ENCODE results near the gene ITPKB. TPM values are rescaled to one million over a fixed set of nuclear protein-coding genes. Genes with fewer than 3 reads are reported as not detected.

Gene ITPKB
- total and polyA plus RNA-seq, 4 donors, result 16.8 to 31.3 (median 25.3) TPM

DNA sequence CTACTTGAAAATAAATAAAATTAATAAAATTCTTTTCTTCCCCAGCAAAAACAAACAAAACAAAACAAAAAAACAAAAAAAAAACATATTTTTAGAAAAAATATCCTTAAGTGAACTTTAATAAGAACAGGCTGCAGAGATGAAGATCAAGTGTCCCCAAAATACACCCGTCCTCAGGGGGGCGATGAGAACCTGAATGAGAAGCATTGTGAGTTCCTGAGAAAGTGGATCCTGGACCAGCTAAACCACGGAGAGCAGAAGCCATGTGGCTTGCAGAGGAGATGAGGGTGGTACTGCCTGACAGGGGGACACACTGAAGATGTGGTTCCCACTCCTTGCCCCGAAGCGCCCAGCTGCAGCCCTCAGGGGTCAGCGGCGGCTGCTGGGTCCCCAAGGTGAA, 89.3 kb downstream of the ITPKB start:
- no peak overlapping the region for H3K27ac ChIP-seq (ENCODE audit: low read depth, low read length)
- WGBS (ENCODE audit: insufficient coverage), result 71% methylated on average over 5 of the region's 7 CpGs
- H3K9me3 ChIP-seq (ENCODE audit: control insufficient read depth, insufficient read depth, low read length), result no peaks in the 10 kb centered on the region
- DNase-seq (ENCODE audit: low read depth in 4 of 6, low spot score in 6 of 6), result peak in 1 of 6 donors; percentile 33
- peaks cover 32% of the 10 kb centered on the region for H3K4me1 ChIP-seq (ENCODE audit: control insufficient read depth, insufficient read depth, low read length)
- H3K36me3 ChIP-seq (ENCODE audit: control insufficient read depth, insufficient read depth, low read length), result peaks cover 32% of the 10 kb centered on the region
- H3K27me3 ChIP-seq (ENCODE audit: control insufficient read depth, insufficient read depth, low read length), result no peaks in the 10 kb centered on the region
- H3K4me3 ChIP-seq (ENCODE audit: low read depth, low read length), result no peak overlapping the region

- Histone ChIP-seq H3K27me3 (ENCODE audit: control insufficient read depth, insufficient read depth, low read length) (no peaks in the 10 kb centered on the region), H3K36me3 (ENCODE audit: control insufficient read depth, insufficient read depth, low read length) (peaks cover 37% of the 10 kb centered on the region), H3K9me3 (ENCODE audit: control insufficient read depth, insufficient read depth, low read length) (no peaks in the 10 kb centered on the region), H3K27ac (ENCODE audit: low read depth, low read length) (no peak overlapping the region), H3K4me1 (ENCODE audit: control insufficient read depth, insufficient read depth, low read length) (peaks cover 31% of the 10 kb centered on the region), H3K4me3 (ENCODE audit: low read depth, low read length) (no peak overlapping the region)
- DNase-seq (ENCODE audit: low read depth in 4 of 6, low spot score in 6 of 6), result no peak
- 57% methylated on average over 6 of the region's 8 CpGs for WGBS (ENCODE audit: insufficient coverage)
Observed at GRCh38 chr1:226649244-226649643, 89.8 kb downstream of the ITPKB start.

- peaks cover 46% of the 10 kb centered on the region for H3K36me3 ChIP-seq (ENCODE audit: control insufficient read depth, insufficient read depth, low read length)
- 86% methylated on average over 5 of the region's 6 CpGs for WGBS (ENCODE audit: insufficient coverage)
- H3K4me1 ChIP-seq (ENCODE audit: control insufficient read depth, insufficient read depth, low read length), result peaks cover 28% of the 10 kb centered on the region
- no peak overlapping the region for H3K27ac ChIP-seq (ENCODE audit: low read depth, low read length)
- H3K4me3 ChIP-seq (ENCODE audit: low read depth, low read length), result no peak overlapping the region
- DNase-seq (ENCODE audit: low read depth in 4 of 6, low spot score in 6 of 6), result no peak
- no peaks in the 10 kb centered on the region for H3K27me3 ChIP-seq (ENCODE audit: control insufficient read depth, insufficient read depth, low read length)
- H3K9me3 ChIP-seq (ENCODE audit: control insufficient read depth, insufficient read depth, low read length), result no peaks in the 10 kb centered on the region
Observed at GRCh38 chr1:226648421-226648820, 90.7 kb downstream of the ITPKB start.

- DNase-seq (ENCODE audit: low read depth in 4 of 6, low spot score in 6 of 6), result no peak
- Histone ChIP-seq H3K4me3 (ENCODE audit: low read depth, low read length) (no peak overlapping the region), H3K36me3 (ENCODE audit: control insufficient read depth, insufficient read depth, low read length) (peaks cover 53% of the 10 kb centered on the region), H3K9me3 (ENCODE audit: control insufficient read depth, insufficient read depth, low read length) (no peaks in the 10 kb centered on the region), H3K4me1 (ENCODE audit: control insufficient read depth, insufficient read depth, low read length) (peaks cover 32% of the 10 kb centered on the region), H3K27me3 (ENCODE audit: control insufficient read depth, insufficient read depth, low read length) (no peaks in the 10 kb centered on the region), H3K27ac (ENCODE audit: low read depth, low read length) (no peak overlapping the region)
- WGBS (ENCODE audit: insufficient coverage), result 96% methylated on average over 6 of the region's 8 CpGs
Observed at GRCh38 chr1:226647719-226648118, 91.4 kb downstream of the ITPKB start.

DNA sequence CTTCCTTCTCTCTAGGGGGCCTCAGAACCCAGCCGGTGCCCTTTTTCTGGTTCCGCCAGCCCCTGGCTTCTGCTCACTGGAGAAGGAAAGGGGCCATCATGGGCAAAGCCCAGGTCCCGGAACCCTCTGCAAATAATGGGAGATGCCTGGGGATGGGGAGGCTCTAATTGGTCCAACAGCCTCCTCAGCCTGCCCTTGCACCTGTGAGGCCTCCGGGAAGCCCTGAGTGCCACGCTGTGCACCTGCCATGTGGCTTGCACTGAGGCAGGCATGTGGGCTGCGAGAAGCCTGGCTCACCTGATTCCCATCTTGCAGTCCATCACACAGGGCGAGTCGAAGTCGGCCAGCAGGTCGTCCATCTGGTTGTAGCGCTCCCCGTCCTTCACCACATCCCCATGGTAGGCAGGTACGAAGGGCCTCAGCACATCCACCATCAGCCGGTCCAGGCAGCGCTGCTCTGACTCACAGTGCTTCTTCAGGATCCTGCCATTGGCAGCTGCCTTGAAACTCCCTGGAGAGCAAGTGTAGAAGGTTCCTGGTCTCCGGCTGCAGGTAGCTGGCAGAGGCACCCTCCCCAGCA, 92.1 kb downstream of the ITPKB start:
- H3K36me3 ChIP-seq (ENCODE audit: control insufficient read depth, insufficient read depth, low read length), result peaks cover 59% of the 10 kb centered on the region
- H3K4me3 ChIP-seq (ENCODE audit: low read depth, low read length), result no peak overlapping the region
- H3K9me3 ChIP-seq (ENCODE audit: control insufficient read depth, insufficient read depth, low read length), result no peaks in the 10 kb centered on the region
- H3K27ac ChIP-seq (ENCODE audit: low read depth, low read length), result no peak overlapping the region
- no peak for DNase-seq (ENCODE audit: low read depth in 4 of 6, low spot score in 6 of 6)
- WGBS (ENCODE audit: insufficient coverage), result 91% methylated on average over 16 of the region's 16 CpGs
- H3K27me3 ChIP-seq (ENCODE audit: control insufficient read depth, insufficient read depth, low read length), result no peaks in the 10 kb centered on the region
- H3K4me1 ChIP-seq (ENCODE audit: control insufficient read depth, insufficient read depth, low read length), result peaks cover 37% of the 10 kb centered on the region

DNA sequence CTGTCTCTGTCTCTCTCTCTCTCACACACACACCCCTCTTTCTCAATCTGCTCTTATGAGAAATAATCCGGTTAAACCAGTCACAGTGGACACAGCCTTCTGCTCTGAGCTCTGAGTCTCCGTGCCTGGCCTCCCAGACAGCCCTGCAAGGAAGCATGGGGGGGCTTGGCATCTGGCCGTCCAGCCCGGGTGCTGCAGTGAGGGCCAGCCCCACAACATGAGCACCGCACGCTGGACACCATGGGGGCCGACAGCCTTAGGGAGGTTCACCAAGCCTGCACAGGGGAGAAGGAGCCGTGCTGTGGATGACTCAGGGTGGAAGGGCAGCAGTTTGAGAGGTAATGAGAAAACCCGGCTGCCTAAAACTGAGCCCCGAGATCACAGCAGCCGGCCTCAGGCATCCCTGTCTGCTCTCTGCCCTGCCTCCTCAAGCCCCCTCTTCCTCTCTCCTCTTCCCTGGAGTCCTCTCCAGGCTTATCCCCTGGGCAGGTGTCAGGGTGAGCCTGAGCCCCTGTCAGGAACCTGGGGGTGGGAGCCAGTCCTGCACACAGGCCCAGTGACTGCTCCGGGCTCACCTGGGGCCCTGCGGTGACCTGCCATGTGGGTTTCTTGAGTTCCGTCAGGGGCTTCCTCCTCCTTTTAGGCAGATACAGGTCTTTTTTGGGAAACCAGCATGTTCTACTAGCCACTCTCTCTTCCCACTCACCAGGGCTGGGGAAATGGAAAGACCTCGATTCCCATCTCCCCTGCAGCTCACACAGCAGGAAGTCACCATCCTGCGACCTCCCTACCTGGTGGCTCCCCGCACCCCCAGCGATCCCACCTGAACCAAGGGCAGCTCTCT, 92.8 kb downstream of the ITPKB start:
- Histone ChIP-seq H3K4me3 (ENCODE audit: low read depth, low read length) (no peak overlapping the region), H3K27me3 (ENCODE audit: control insufficient read depth, insufficient read depth, low read length) (no peaks in the 10 kb centered on the region), H3K27ac (ENCODE audit: low read depth, low read length) (no peak overlapping the region), H3K9me3 (ENCODE audit: control insufficient read depth, insufficient read depth, low read length) (no peaks in the 10 kb centered on the region), H3K4me1 (ENCODE audit: control insufficient read depth, insufficient read depth, low read length) (peaks cover 43% of the 10 kb centered on the region), H3K36me3 (ENCODE audit: control insufficient read depth, insufficient read depth, low read length) (peaks cover 64% of the 10 kb centered on the region)
- DNase-seq (ENCODE audit: low read depth in 4 of 6, low spot score in 6 of 6), result no peak
- 91% methylated on average over 17 of the region's 18 CpGs for WGBS (ENCODE audit: insufficient coverage)

- DNase-seq (ENCODE audit: low read depth in 4 of 6, low spot score in 6 of 6), result no peak
- no peaks in the 10 kb centered on the region for H3K27me3 ChIP-seq (ENCODE audit: control insufficient read depth, insufficient read depth, low read length)
- 90% methylated on average over 6 of the region's 10 CpGs for WGBS (ENCODE audit: insufficient coverage)
- peaks cover 42% of the 10 kb centered on the region for H3K4me1 ChIP-seq (ENCODE audit: control insufficient read depth, insufficient read depth, low read length)
- no peaks in the 10 kb centered on the region for H3K9me3 ChIP-seq (ENCODE audit: control insufficient read depth, insufficient read depth, low read length)
- no peak overlapping the region for H3K27ac ChIP-seq (ENCODE audit: low read depth, low read length)
- peaks cover 68% of the 10 kb centered on the region for H3K36me3 ChIP-seq (ENCODE audit: control insufficient read depth, insufficient read depth, low read length)
- no peak overlapping the region for H3K4me3 ChIP-seq (ENCODE audit: low read depth, low read length)
Observed at GRCh38 chr1:226645279-226645976, 93.7 kb downstream of the ITPKB start.

- H3K36me3 ChIP-seq (ENCODE audit: control insufficient read depth, insufficient read depth, low read length), result peaks cover 76% of the 10 kb centered on the region
- WGBS (ENCODE audit: insufficient coverage), result 81% methylated on average over 8 of the region's 10 CpGs
Observed at GRCh38 chr1:226644541-226645176, 94.4 kb downstream of the ITPKB start.

More at GRCh38 chr1:226644541-226645176, 94.4 kb downstream of the ITPKB start:
- Histone ChIP-seq H3K27ac (ENCODE audit: low read depth, low read length) (no peak overlapping the region), H3K4me1 (ENCODE audit: control insufficient read depth, insufficient read depth, low read length) (peaks cover 35% of the 10 kb centered on the region), H3K9me3 (ENCODE audit: control insufficient read depth, insufficient read depth, low read length) (no peaks in the 10 kb centered on the region), H3K27me3 (ENCODE audit: control insufficient read depth, insufficient read depth, low read length) (no peaks in the 10 kb centered on the region), H3K4me3 (ENCODE audit: low read depth, low read length) (no peak overlapping the region)
- no peak for DNase-seq (ENCODE audit: low read depth in 4 of 6, low spot score in 6 of 6)
